ENCODE results near the gene IRAK2. TPM values are rescaled to one million over a fixed set of nuclear protein-coding genes. Genes with fewer than 3 reads are reported as not detected.
A peak's percentile ranks its signal among the peaks of the same experiment; 100 is the strongest.

IRAK2 gene
- total and polyA plus RNA-seq, 2 donors (not counting 1 experiment from before 2014, with no cell fraction given) = 1.5 to 6.6 TPM

DNA sequence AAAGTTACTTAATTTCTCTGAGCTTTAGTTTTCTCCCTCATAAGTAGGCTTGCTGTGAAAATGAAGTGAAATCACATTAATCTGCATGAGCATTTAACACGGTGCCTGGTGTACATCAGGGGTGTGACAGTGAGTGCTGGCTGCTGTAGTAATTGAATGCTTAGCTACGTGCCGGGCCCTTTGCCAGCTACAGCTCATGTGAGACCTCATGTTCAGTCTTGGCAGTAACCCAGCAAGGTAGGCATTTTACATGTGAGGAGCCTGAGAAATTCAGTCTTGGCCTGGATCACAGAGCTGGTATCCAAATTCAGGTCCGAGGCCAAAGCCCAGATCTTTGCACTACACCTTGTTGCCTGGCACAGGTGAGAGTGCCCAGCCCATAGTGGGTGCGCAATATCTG is 118.9 kb downstream of the IRAK2 start:
- Histone ChIP-seq H4K20me1 (ENCODE audit: control insufficient read depth, extremely low read depth, insufficient read depth, low read length) (no peaks in the 10 kb centered on the region), H3K4me2 (ENCODE audit: extremely low read depth, insufficient read depth, low read length) (no peak overlapping the region), H3K9me3 (ENCODE audit: control insufficient read depth, insufficient read depth, low read depth, low read length) (no peaks in the 10 kb centered on the region), H2AFZ (ENCODE audit: low read length) (no peak overlapping the region), H3K79me2 (ENCODE audit: control insufficient read depth, insufficient read depth, low read length) (no peaks in the 10 kb centered on the region), H3K9ac (ENCODE audit: insufficient read depth, low read length) (no peak overlapping the region), H3K4me1 (ENCODE audit: control insufficient read depth, extremely low read depth, insufficient read depth, low read length) (no peaks in the 10 kb centered on the region), H3K27me3 (ENCODE audit: control insufficient read depth, insufficient read depth, low read length) (no peaks in the 10 kb centered on the region), H3K27ac (ENCODE audit: insufficient read depth, low read length) (no peak overlapping the region), H3K36me3 (ENCODE audit: control insufficient read depth, insufficient read depth, low read length) (peaks cover 7% of the 10 kb centered on the region), H3K4me3 (replicated peaks in 1 of 4; ENCODE audit: control extremely low read depth in 1 of 4, insufficient read depth in 1 of 4, low read depth in 3 of 4, low read length in 4 of 4) (no peak overlapping the region)
- TF ChIP-seq EZH2 (IDR thresholded peaks at IDR 0.05; ENCODE audit: low read length, missing control alignments) = no peak
- TF ChIP-seq, protein P1, sequence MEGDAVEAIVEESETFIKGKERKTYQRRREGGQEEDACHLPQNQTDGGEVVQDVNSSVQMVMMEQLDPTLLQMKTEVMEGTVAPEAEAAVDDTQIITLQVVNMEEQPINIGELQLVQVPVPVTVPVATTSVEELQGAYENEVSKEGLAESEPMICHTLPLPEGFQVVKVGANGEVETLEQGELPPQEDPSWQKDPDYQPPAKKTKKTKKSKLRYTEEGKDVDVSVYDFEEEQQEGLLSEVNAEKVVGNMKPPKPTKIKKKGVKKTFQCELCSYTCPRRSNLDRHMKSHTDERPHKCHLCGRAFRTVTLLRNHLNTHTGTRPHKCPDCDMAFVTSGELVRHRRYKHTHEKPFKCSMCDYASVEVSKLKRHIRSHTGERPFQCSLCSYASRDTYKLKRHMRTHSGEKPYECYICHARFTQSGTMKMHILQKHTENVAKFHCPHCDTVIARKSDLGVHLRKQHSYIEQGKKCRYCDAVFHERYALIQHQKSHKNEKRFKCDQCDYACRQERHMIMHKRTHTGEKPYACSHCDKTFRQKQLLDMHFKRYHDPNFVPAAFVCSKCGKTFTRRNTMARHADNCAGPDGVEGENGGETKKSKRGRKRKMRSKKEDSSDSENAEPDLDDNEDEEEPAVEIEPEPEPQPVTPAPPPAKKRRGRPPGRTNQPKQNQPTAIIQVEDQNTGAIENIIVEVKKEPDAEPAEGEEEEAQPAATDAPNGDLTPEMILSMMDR (conservative IDR thresholded peaks at IDR 0.05 in 1 of 2, IDR thresholded peaks at IDR 0.05 in 1 of 2; ENCODE audit: low read depth in 1 of 2, low read length in 2 of 2) = no peak
- no peak for DNase-seq (ENCODE audit: low read depth in 2 of 2)

- TF ChIP-seq, protein P1 (conservative IDR thresholded peaks at IDR 0.05 in 1 of 2, IDR thresholded peaks at IDR 0.05 in 1 of 2; ENCODE audit: low read depth in 1 of 2, low read length in 2 of 2) = no peak
- no peak for TF ChIP-seq EZH2 (IDR thresholded peaks at IDR 0.05; ENCODE audit: low read length, missing control alignments)
- Histone ChIP-seq H3K4me2 (ENCODE audit: extremely low read depth, insufficient read depth, low read length) (no peak overlapping the region), H3K79me2 (ENCODE audit: control insufficient read depth, insufficient read depth, low read length) (no peaks in the 10 kb centered on the region), H3K36me3 (ENCODE audit: control insufficient read depth, insufficient read depth, low read length) (peaks cover 7% of the 10 kb centered on the region), H3K27me3 (ENCODE audit: control insufficient read depth, insufficient read depth, low read length) (no peaks in the 10 kb centered on the region), H3K9ac (ENCODE audit: insufficient read depth, low read length) (no peak overlapping the region), H4K20me1 (ENCODE audit: control insufficient read depth, extremely low read depth, insufficient read depth, low read length) (no peaks in the 10 kb centered on the region), H3K27ac (ENCODE audit: insufficient read depth, low read length) (no peak overlapping the region), H3K4me1 (ENCODE audit: control insufficient read depth, extremely low read depth, insufficient read depth, low read length) (no peaks in the 10 kb centered on the region), H3K4me3 (replicated peaks in 1 of 4; ENCODE audit: control extremely low read depth in 1 of 4, insufficient read depth in 1 of 4, low read depth in 3 of 4, low read length in 4 of 4) (no peak overlapping the region), H3K9me3 (ENCODE audit: control insufficient read depth, insufficient read depth, low read depth, low read length) (no peaks in the 10 kb centered on the region), H2AFZ (ENCODE audit: low read length) (no peak overlapping the region)
- DNase-seq (ENCODE audit: low read depth in 2 of 2) = no peak
These were observed 119.8 kb downstream of the IRAK2 start for GRCh38 chr3:10284496-10284895.

DNA sequence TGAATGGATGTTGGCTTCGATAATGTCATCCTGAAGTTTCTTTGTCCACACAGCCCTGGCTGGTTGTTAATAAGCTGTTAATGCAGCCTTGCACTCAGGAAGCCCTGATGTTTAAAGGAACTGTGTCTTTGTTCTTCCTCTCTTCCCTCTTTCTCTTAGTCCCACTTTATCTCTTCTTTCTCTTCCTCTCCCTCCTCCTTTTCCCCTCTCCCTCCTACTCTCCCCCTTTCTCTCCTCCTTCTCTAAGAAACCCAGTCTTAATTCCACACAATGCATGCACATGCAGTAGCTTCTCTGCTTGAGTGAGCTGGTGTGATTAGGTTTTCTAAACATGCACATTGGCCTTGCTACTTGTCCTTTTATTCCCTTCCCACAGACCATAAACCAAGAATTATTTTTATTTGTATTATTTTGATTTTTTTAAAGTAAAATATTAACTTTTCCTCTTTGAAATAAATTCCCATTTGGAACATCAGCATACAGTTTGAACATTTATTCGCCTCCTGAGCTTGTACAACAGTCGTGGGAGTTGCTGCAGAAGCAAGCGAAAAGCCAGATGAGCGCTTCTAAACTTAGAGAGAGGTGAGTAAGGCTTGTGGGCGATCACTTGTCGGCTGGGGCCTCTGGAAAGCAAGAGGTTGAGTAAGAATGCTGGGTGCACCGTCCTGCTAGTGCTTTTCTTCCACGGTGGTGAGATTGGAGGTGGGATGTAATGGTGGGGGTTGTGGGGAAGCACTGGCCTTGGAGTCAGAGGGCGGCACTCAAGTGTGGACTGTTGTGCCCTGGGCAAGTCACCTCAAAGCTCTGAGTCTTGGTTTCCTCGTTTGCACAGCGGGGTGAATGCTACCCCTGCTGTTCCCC is 120.8 kb downstream of the IRAK2 start:
- peak in 1 of 2 donors; percentile 53 for DNase-seq (ENCODE audit: low read depth in 2 of 2)
- H3K4me1 ChIP-seq (ENCODE audit: control insufficient read depth, extremely low read depth, insufficient read depth, low read length) = no peaks in the 10 kb centered on the region
- no peak overlapping the region for H3K27ac ChIP-seq (ENCODE audit: insufficient read depth, low read length)
- H2AFZ ChIP-seq (ENCODE audit: low read length) = no peak overlapping the region
- no peaks in the 10 kb centered on the region for H3K36me3 ChIP-seq (ENCODE audit: control insufficient read depth, insufficient read depth, low read length)
- no peaks in the 10 kb centered on the region for H4K20me1 ChIP-seq (ENCODE audit: control insufficient read depth, extremely low read depth, insufficient read depth, low read length)
- no peak overlapping the region for H3K4me3 ChIP-seq (replicated peaks in 1 of 4; ENCODE audit: control extremely low read depth in 1 of 4, insufficient read depth in 1 of 4, low read depth in 3 of 4, low read length in 4 of 4)
- no peaks in the 10 kb centered on the region for H3K79me2 ChIP-seq (ENCODE audit: control insufficient read depth, insufficient read depth, low read length)
- TF ChIP-seq EZH2 (IDR thresholded peaks at IDR 0.05; ENCODE audit: low read length, missing control alignments) = no peak
- TF ChIP-seq, protein P1 (conservative IDR thresholded peaks at IDR 0.05 in 1 of 2, IDR thresholded peaks at IDR 0.05 in 1 of 2; ENCODE audit: low read depth in 1 of 2, low read length in 2 of 2) = no peak
- H3K9me3 ChIP-seq (ENCODE audit: control insufficient read depth, insufficient read depth, low read depth, low read length) = no peaks in the 10 kb centered on the region
- H3K4me2 ChIP-seq (ENCODE audit: extremely low read depth, insufficient read depth, low read length) = no peak overlapping the region
- H3K27me3 ChIP-seq (ENCODE audit: control insufficient read depth, insufficient read depth, low read length) = no peaks in the 10 kb centered on the region
- no peak overlapping the region for H3K9ac ChIP-seq (ENCODE audit: insufficient read depth, low read length)

Measured in fibroblast of lung (primary cell).